Effector memory CD8-positive, alpha-beta T cell (primary cell): Measurements from ENCODE around the gene TIFAB.

Experiments
- ATAC-seq: fragments of 150-1000 bp; cut with Tn5 transposase; replicated peaks from 2 replicates; pipeline ENCODE4 v1.10.0; 2021; ENCODE audit warnings: mild to moderate bottlenecking, moderate library complexity
- DNase-seq, 3 experiments: peaks; one replicate each; pipeline ENCODE4 v3.0.0; 2021
- H3K27ac Mint-ChIP-seq, 2 donors: one replicate each; pipeline ENCODE4 v1.8.0; 2022; ENCODE audit warnings: mild to moderate bottlenecking in 2 of 2, mixed read lengths in 2 of 2, moderate library complexity in 2 of 2
- H3K27me3 Mint-ChIP-seq, 2 donors: one replicate each; pipeline ENCODE4 v1.8.0; 2022; ENCODE audit warnings: mixed read lengths in 2 of 2
- H3K36me3 Mint-ChIP-seq: one replicate; pipeline ENCODE4 v1.8.0; 2022; ENCODE audit warnings: mild to moderate bottlenecking, moderate library complexity, mixed read lengths; ENCODE audit not compliant: insufficient read depth
- H3K4me1 Mint-ChIP-seq, 2 donors: one replicate each; pipeline ENCODE4 v1.8.0; 2022; ENCODE audit warnings: low read depth in 2 of 2, mixed read lengths in 2 of 2
- H3K4me3 Mint-ChIP-seq, 2 donors: one replicate each; pipeline ENCODE4 v1.8.0; 2022; ENCODE audit warnings: mild to moderate bottlenecking in 2 of 2, mixed read lengths in 2 of 2, moderate library complexity in 2 of 2
- H3K9me3 Mint-ChIP-seq, 2 donors: one replicate each; pipeline ENCODE4 v1.8.0; 2022; ENCODE audit warnings: mixed read lengths in 2 of 2

TIFAB gene

GRCh38 chr5:135488727-135489465, 36.7 kb upstream of the TIFAB start:
- Mint-ChIP-seq H3K27ac (no peak overlapping the region), H3K4me3 (no peak overlapping the region), H3K9me3 (no peaks in the 10 kb centered on the region), H3K36me3 (no peaks in the 10 kb centered on the region), H3K27me3 (peaks cover 74 to 96% of the 10 kb centered on the region in 2 donors), H3K4me1 (peaks cover 5 to 7% of the 10 kb centered on the region in 2 donors)
- DNase-seq = no peak
- no peak for ATAC-seq

GRCh38 chr5:135487839-135488514, 35.8 kb upstream of the TIFAB start:
- no peak overlapping the region for H3K27ac Mint-ChIP-seq
- no peaks in the 10 kb centered on the region for H3K36me3 Mint-ChIP-seq
- ATAC-seq = no peak
- peaks cover 5 to 7% of the 10 kb centered on the region in 2 donors for H3K4me1 Mint-ChIP-seq
- H3K9me3 Mint-ChIP-seq = no peaks in the 10 kb centered on the region
- no peak overlapping the region for H3K4me3 Mint-ChIP-seq
- DNase-seq = no peak
- peaks cover 70 to 94% of the 10 kb centered on the region in 2 donors for H3K27me3 Mint-ChIP-seq

GRCh38 chr5:135487037-135487395, 34.9 kb upstream of the TIFAB start:
- H3K36me3 Mint-ChIP-seq = no peaks in the 10 kb centered on the region
- ATAC-seq = no peak

GRCh38 chr5:135486131-135487036, 34.2 kb upstream of the TIFAB start:
- H3K36me3 Mint-ChIP-seq = no peaks in the 10 kb centered on the region
- no peaks in the 10 kb centered on the region for H3K9me3 Mint-ChIP-seq
- ATAC-seq (no peak), DNase-seq (no peak)
- H3K27ac Mint-ChIP-seq = no peak overlapping the region
- no peak overlapping the region for H3K4me3 Mint-ChIP-seq
- H3K27me3 Mint-ChIP-seq = peaks cover 65 to 78% of the 10 kb centered on the region in 2 donors
- peaks cover 5 to 7% of the 10 kb centered on the region in 2 donors for H3K4me1 Mint-ChIP-seq

More at GRCh38 chr5:135487037-135487395, 34.9 kb upstream of the TIFAB start:
- no peaks in the 10 kb centered on the region for H3K9me3 Mint-ChIP-seq
- no peak overlapping the region for H3K27ac Mint-ChIP-seq
- peaks cover 70 to 84% of the 10 kb centered on the region in 2 donors for H3K27me3 Mint-ChIP-seq
- no peak for DNase-seq
- H3K4me1 Mint-ChIP-seq = peaks cover 5 to 7% of the 10 kb centered on the region in 2 donors
- H3K4me3 Mint-ChIP-seq = no peak overlapping the region

GRCh38 chr5:135484674-135485086, 32.5 kb upstream of the TIFAB start:
- ATAC-seq = no peak
- DNase-seq = no peak
- Mint-ChIP-seq H3K27ac (no peak overlapping the region), H3K36me3 (no peaks in the 10 kb centered on the region), H3K9me3 (no peaks in the 10 kb centered on the region), H3K27me3 (peaks cover 55 to 64% of the 10 kb centered on the region in 2 donors), H3K4me1 (peaks cover under 1 to 4% of the 10 kb centered on the region in 2 donors), H3K4me3 (no peak overlapping the region)

- Mint-ChIP-seq H3K9me3 (no peaks in the 10 kb centered on the region), H3K27me3 (peaks cover 47 to 58% of the 10 kb centered on the region in 2 donors), H3K4me3 (no peak overlapping the region), H3K27ac (no peak overlapping the region), H3K4me1 (no peaks in the 10 kb centered on the region), H3K36me3 (no peaks in the 10 kb centered on the region)
- no peak for ATAC-seq
- no peak for DNase-seq
These were observed 31.1 kb upstream of the TIFAB start for GRCh38 chr5:135483254-135483653.

GRCh38 chr5:135482381-135482933, 30.3 kb upstream of the TIFAB start:
- Mint-ChIP-seq H3K27me3 (peaks cover 39 to 50% of the 10 kb centered on the region in 2 donors), H3K27ac (no peak overlapping the region), H3K36me3 (no peaks in the 10 kb centered on the region), H3K4me3 (no peak overlapping the region), H3K9me3 (no peaks in the 10 kb centered on the region), H3K4me1 (no peaks in the 10 kb centered on the region)
- ATAC-seq = no peak
- DNase-seq = no peak

- Mint-ChIP-seq H3K27me3 (peaks cover 36 to 47% of the 10 kb centered on the region in 2 donors), H3K36me3 (no peaks in the 10 kb centered on the region), H3K4me1 (no peaks in the 10 kb centered on the region), H3K27ac (no peak overlapping the region), H3K4me3 (no peak overlapping the region), H3K9me3 (no peaks in the 10 kb centered on the region)
- no peak for DNase-seq
- no peak for ATAC-seq
These were observed 29.8 kb upstream of the TIFAB start for GRCh38 chr5:135481909-135482311.

- no peak for ATAC-seq
- H3K9me3 Mint-ChIP-seq = no peaks in the 10 kb centered on the region
These were observed 29.2 kb upstream of the TIFAB start for GRCh38 chr5:135481387-135481786.

GRCh38 chr5:135480511-135480910, 28.4 kb upstream of the TIFAB start:
- ATAC-seq (no peak), DNase-seq (no peak)
- H3K27ac Mint-ChIP-seq = no peak overlapping the region
- no peaks in the 10 kb centered on the region for H3K4me1 Mint-ChIP-seq
- H3K36me3 Mint-ChIP-seq = no peaks in the 10 kb centered on the region
- no peak overlapping the region for H3K4me3 Mint-ChIP-seq
- peaks cover 30 to 47% of the 10 kb centered on the region in 2 donors for H3K27me3 Mint-ChIP-seq
- H3K9me3 Mint-ChIP-seq = no peaks in the 10 kb centered on the region

More at GRCh38 chr5:135481387-135481786, 29.2 kb upstream of the TIFAB start:
- H3K27ac Mint-ChIP-seq = no peak overlapping the region
- no peak overlapping the region for H3K4me3 Mint-ChIP-seq
- DNase-seq = no peak
- H3K27me3 Mint-ChIP-seq = peaks cover 36 to 47% of the 10 kb centered on the region in 2 donors
- no peaks in the 10 kb centered on the region for H3K4me1 Mint-ChIP-seq
- no peaks in the 10 kb centered on the region for H3K36me3 Mint-ChIP-seq

- Mint-ChIP-seq H3K36me3 (no peaks in the 10 kb centered on the region), H3K27me3 (peaks cover 30 to 46% of the 10 kb centered on the region in 2 donors), H3K4me3 (no peak overlapping the region), H3K4me1 (no peaks in the 10 kb centered on the region), H3K27ac (no peak overlapping the region), H3K9me3 (no peaks in the 10 kb centered on the region)
- ATAC-seq (no peak), DNase-seq (no peak)
These were observed 26.8 kb upstream of the TIFAB start for GRCh38 chr5:135478938-135479337.

GRCh38 chr5:135477613-135478066, 25.5 kb upstream of the TIFAB start:
- ATAC-seq = no peak
- Mint-ChIP-seq H3K27ac (no peak overlapping the region), H3K9me3 (no peaks in the 10 kb centered on the region), H3K4me1 (no peaks in the 10 kb centered on the region), H3K27me3 (peaks cover 37 to 47% of the 10 kb centered on the region in 2 donors), H3K4me3 (no peak overlapping the region), H3K36me3 (no peaks in the 10 kb centered on the region)
- no peak for DNase-seq
